ENCODE measurements around the gene SIX3.

The SIX3 gene

DNA sequence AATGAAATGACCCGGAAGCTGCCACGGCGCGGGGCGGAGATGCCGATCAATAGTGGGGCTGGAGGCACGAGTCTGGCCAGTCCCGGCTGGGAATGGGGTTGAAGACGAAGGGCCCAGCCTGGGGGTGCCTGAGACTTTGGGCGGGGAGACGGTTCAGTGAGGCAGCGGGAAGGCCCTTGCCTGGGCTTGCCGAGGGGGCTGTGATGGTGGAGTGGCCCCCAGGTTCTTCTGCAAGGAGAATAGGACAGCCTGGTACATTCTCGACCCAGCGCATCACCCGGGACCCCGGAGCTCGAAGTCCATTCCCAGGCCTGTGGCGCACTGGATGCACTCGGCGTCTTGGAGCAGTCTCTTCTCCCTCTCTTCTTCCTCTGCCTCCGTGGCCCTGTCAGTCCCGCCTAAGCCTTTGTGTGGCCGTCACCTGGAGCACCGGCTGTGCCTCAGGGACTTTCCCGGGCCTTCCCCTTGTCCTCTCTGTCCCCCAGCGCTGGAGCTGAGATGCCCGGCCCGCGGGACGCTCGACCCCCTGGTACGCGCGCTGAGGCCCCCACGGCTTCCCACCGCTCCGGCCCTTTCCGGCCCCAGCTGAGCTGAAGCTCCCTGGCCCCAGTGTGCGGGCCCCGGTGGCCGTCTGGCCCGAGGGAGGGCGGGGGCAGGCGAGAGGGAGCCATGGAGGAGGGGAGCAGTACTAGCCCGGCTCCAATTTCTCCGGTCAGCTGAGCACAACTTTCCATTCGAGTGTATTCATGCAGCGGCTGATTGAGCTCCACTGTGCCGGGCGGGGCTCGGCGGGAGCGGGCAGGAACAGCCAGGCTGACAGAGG is 8.0 kb downstream of the SIX3 start:
- TF ChIP-seq, protein P1, sequence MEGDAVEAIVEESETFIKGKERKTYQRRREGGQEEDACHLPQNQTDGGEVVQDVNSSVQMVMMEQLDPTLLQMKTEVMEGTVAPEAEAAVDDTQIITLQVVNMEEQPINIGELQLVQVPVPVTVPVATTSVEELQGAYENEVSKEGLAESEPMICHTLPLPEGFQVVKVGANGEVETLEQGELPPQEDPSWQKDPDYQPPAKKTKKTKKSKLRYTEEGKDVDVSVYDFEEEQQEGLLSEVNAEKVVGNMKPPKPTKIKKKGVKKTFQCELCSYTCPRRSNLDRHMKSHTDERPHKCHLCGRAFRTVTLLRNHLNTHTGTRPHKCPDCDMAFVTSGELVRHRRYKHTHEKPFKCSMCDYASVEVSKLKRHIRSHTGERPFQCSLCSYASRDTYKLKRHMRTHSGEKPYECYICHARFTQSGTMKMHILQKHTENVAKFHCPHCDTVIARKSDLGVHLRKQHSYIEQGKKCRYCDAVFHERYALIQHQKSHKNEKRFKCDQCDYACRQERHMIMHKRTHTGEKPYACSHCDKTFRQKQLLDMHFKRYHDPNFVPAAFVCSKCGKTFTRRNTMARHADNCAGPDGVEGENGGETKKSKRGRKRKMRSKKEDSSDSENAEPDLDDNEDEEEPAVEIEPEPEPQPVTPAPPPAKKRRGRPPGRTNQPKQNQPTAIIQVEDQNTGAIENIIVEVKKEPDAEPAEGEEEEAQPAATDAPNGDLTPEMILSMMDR (IDR thresholded peaks at IDR 0.05; ENCODE audit: control extremely low read depth, extremely low read depth, low read depth, missing control alignments): no peak
- ChIA-PET POLR2A (no interaction called here), CTCF (interaction anchor here (0.8 to 1.0 kb wide), 3 partner anchors 555 to 862 kb away, joined by 3 read pairs; no protein-coding TSS in a partner anchor)
- DNase-seq (ENCODE audit: extremely low spot score): no peak

DNA sequence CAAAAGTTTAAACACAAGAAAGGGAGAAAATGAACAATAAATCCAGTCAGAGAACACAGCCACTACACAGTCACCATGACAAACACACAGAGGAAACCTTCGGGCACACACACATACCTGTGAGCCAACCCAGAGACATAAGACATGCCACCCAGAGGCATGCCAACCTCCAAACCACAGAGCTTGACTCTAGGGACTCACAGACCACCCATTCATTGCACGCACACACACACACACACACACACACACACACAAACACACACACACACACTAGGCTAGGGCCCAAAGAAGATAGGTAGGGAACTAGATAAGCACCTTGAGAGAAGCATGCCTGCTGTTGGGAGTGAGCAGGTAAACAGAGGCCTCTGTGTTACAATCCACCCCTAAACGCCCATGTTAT is 9.1 kb downstream of the SIX3 start:
- POLR2A ChIA-PET: no interaction called here
- TF ChIP-seq, protein P1 (IDR thresholded peaks at IDR 0.05; ENCODE audit: control extremely low read depth, extremely low read depth, low read depth, missing control alignments): no peak
- CTCF ChIA-PET: interaction anchor here (1.4 kb wide), 1 partner anchor 23 kb away, joined by 3 read pairs; no protein-coding TSS in a partner anchor
- no peak for DNase-seq (ENCODE audit: extremely low spot score)

DNA sequence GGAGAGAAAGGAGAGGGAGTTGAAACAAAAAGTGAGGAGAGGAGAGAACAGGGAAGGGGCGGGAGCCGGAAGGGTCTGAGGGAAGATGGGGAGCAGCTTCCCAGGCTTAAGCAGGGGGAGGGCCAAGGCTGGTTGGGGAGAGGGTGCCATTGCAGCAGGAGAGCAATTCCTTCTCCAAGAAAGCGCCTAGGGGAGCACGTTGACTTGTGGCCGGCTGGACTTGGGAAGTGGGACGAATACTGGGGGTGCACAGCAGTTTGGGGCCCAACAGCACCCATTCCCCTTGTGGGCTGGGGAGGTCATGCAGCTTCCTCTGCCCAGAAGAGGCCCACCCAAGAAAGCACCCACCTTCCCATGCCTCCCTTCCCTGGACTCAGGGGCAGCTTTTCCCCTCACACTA is 9.6 kb downstream of the SIX3 start:
- no peak for DNase-seq (ENCODE audit: extremely low spot score)
- TF ChIP-seq, protein P1 (IDR thresholded peaks at IDR 0.05; ENCODE audit: control extremely low read depth, extremely low read depth, low read depth, missing control alignments): no peak
- ChIA-PET CTCF (interaction anchor here (1.4 kb wide), 1 partner anchor 22 kb away, joined by 3 read pairs; no protein-coding TSS in a partner anchor), POLR2A (no interaction called here)

DNA sequence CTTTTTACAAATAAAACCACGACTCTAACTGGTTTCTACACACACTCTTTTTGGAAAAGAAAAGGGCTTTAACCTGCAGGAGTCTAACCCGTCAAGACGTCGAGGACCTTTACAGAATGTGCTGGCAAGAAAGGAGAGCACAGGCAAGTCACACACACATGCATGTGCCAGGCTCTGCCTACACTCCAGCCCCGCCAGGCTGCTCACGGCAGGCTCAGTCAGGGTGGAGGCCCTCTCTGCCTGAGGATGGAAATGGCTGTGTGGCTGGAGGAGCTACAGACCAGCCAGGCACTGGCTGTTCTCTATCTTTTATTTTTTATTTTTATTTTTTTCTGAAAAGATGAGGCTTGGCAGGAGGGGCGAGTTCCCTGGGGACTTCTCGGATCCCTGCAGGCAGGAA is 10.2 kb downstream of the SIX3 start:
- no peak for DNase-seq (ENCODE audit: extremely low spot score)
- POLR2A ChIA-PET: no interaction called here
- TF ChIP-seq, protein P1 (IDR thresholded peaks at IDR 0.05; ENCODE audit: control extremely low read depth, extremely low read depth, low read depth, missing control alignments): no peak
- CTCF ChIA-PET: interaction anchor here (1.3 to 1.4 kb wide), 2 partner anchors 21 to 922 kb away, joined by 3 read pairs; no protein-coding TSS in a partner anchor

DNA sequence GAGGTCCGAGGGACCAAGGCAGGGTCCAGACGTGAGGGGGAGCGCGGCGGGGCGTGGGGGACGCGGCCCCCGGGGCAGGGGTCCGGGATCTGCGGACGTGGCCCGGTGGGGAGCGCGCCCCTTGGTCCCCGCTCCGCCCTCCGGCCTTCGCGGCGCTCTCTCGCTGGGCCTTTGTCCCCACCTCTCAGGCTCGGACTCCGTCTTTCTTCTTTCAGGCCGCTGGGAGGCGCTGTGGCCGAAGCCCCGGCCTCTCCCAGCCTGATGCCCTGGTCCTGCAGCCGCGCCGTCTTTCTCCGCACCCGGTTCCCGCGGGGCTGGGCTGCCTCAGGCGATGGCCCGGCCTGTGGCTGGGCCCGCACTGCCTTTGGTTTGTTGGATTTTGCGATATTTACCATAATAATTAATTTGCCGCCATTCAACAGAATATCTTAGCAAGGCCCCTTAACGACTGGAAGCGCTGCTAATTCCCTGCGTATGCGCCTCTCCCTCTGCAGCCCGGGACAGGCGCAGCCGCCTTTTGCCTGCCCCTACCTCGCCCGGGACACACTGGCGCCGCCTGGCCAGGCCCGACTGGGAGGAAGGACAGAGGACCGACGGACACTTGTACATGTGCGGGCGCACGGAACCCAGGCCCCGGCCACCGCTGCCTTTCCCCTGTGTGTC is 10.8 kb downstream of the SIX3 start:
- ChIA-PET CTCF (interaction anchor here (0.7 to 1.3 kb wide), 2 partner anchors 473 to 923 kb away, joined by 3 read pairs; no protein-coding TSS in a partner anchor), POLR2A (no interaction called here)
- DNase-seq (ENCODE audit: extremely low spot score): peak; percentile 83
- TF ChIP-seq, protein P1 (IDR thresholded peaks at IDR 0.05; ENCODE audit: control extremely low read depth, extremely low read depth, low read depth, missing control alignments): peak; percentile 79

DNA sequence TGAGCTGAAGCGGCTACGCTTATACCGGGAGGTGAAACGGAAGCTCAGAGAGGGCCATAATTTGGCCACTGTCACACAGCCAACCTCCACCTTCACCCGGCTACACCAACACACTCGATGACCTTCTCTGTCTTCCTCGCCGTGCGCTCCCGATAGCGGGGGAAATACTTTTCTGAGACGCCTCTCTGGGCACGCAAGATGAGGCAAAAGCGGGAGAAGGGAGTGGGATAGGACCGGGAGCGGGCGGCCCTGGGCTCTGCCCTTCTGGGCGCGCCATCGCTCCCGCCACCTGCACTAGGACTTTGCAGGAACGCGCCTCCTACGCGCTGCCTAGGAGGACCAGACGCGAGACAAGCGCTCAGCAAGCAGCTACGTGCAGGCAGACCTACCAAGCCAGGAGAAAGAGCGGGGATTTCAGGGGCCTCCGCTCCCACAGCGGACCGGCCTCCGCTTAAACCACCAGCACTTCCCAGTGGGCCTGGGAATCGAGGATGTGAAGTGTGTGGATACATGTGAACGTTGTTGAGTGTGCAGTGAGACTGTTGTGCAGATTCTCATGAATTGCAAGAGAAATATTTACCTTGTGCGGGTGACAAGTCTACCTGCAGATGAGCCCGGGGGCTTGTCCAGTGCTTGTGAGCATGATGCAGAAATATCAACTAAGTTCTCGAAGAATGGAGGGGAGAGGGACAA is 11.4 kb downstream of the SIX3 start:
- DNase-seq (ENCODE audit: extremely low spot score): no peak
- CTCF ChIA-PET: interaction anchor here (0.7 to 1.3 kb wide), 2 partner anchors 474 to 923 kb away, joined by 3 read pairs; no protein-coding TSS in a partner anchor
- TF ChIP-seq, protein P1 (IDR thresholded peaks at IDR 0.05; ENCODE audit: control extremely low read depth, extremely low read depth, low read depth, missing control alignments): no peak
- POLR2A ChIA-PET: no interaction called here

All from GM10248 (cell line).